Fibroblast of pulmonary artery (primary cell): ENCODE results near the gene ZBTB38.

Source experiments
- DNase-seq: peaks from one replicate; pipeline ENCODE4 v3.0.0-alpha.2; 2010; ENCODE audit warnings: low read depth
- H3K4me3 ChIP-seq: replicated peaks from 2 replicates; pipeline ENCODE4 v1.5.1; 2011; ENCODE audit warnings: low read depth, mild to moderate bottlenecking, control low read depth, low read length, moderate library complexity
- TF ChIP-seq, protein P1 (sequence below): IDR thresholded peaks from 2 replicates; pipeline ENCODE4 v1.5.1; 2011; ENCODE audit warnings: mild to moderate bottlenecking, control low read depth, low read length, inconsistent platforms; ENCODE audit errors: missing control alignments

Gene ZBTB38

DNA sequence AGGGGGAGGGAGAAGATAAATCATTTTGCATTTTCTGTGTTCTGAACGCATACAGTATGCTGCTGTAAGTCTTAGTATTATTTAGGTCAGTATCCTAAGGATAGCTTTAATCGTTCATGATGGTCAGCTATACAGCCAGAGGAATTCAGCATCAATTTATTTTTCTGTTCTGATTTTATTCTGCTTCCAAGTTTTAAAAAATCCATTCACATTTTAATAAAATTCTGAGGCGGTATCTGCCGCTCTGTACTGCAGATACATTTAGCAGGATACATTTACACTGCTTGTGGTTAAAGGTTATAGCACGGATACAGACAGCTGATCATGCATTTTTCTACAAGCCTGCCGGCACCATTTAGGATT lies 17.8 kb downstream of the ZBTB38 start:
- no peak for DNase-seq
- TF ChIP-seq, protein P1, sequence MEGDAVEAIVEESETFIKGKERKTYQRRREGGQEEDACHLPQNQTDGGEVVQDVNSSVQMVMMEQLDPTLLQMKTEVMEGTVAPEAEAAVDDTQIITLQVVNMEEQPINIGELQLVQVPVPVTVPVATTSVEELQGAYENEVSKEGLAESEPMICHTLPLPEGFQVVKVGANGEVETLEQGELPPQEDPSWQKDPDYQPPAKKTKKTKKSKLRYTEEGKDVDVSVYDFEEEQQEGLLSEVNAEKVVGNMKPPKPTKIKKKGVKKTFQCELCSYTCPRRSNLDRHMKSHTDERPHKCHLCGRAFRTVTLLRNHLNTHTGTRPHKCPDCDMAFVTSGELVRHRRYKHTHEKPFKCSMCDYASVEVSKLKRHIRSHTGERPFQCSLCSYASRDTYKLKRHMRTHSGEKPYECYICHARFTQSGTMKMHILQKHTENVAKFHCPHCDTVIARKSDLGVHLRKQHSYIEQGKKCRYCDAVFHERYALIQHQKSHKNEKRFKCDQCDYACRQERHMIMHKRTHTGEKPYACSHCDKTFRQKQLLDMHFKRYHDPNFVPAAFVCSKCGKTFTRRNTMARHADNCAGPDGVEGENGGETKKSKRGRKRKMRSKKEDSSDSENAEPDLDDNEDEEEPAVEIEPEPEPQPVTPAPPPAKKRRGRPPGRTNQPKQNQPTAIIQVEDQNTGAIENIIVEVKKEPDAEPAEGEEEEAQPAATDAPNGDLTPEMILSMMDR: no peak
- H3K4me3 ChIP-seq: peak overlapping the region; percentile 66

DNA sequence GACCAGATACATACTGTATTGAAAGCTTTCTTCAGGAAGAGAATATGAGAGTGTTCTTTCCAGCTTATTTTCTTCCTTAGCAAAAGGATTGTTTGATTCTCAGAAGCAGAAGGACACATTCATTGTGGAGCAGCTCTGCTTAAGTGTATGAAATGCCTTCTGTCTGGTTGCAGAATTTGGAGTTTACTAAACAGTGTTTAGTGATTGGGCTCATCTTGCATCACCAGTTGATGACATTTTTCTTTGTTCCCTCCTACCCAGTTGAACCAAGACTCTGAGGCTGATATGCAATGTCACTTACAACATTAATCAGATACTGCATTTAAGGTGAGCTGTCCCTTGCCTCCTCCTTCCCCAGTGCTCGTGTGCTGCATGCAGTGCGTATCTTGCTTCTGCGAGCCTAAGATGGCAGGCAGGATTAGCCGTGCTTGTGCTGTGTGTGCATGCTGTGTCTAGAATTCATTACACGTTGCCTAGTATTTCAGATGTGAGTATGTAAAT lies 18.4 kb downstream of the ZBTB38 start:
- DNase-seq: peak; percentile 81
- H3K4me3 ChIP-seq: peak overlapping the region; percentile 66
- TF ChIP-seq, protein P1: no peak

DNA sequence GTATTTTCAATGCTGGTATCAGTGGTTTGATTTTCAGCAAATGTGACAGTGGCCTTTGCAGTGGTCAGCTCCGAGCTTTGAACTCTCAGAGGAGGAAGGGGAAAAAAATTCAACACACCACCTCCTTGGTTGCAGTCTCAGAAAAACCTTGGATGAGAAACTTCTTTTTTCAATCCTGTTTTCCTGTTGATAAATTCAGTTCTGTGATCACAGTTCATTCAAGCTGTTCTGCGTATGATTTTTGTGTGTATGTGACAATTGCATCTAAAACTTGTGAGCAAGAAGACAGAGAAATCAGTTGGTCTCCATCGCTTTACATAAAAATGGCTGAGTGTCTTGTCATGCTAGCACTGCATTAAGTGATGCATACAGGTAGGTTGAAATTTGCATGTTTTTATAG lies 19.2 kb downstream of the ZBTB38 start:
- DNase-seq: no peak
- H3K4me3 ChIP-seq: peak overlapping the region; percentile 66
- TF ChIP-seq, protein P1: no peak

DNA sequence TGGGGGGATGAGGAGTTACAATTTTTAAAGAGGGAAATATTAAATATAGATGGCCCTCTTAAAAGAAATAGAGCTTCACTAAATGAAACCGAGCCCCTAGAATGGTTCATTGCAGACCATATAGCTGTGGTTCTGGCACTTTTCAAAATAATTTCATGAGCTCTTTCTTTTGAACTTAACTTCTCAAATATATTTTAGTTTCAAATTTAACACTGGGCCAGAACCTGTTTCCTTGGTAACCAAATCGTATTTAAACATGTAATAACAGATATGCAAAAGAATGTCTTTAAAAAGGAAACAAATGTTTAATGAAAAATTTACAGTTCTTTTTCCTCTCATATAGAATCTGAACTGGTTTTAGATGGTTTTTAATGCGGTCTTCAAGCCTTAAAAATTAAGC lies 20.1 kb downstream of the ZBTB38 start:
- TF ChIP-seq, protein P1: no peak
- DNase-seq: no peak
- peak overlapping the region; percentile 66 for H3K4me3 ChIP-seq

DNA sequence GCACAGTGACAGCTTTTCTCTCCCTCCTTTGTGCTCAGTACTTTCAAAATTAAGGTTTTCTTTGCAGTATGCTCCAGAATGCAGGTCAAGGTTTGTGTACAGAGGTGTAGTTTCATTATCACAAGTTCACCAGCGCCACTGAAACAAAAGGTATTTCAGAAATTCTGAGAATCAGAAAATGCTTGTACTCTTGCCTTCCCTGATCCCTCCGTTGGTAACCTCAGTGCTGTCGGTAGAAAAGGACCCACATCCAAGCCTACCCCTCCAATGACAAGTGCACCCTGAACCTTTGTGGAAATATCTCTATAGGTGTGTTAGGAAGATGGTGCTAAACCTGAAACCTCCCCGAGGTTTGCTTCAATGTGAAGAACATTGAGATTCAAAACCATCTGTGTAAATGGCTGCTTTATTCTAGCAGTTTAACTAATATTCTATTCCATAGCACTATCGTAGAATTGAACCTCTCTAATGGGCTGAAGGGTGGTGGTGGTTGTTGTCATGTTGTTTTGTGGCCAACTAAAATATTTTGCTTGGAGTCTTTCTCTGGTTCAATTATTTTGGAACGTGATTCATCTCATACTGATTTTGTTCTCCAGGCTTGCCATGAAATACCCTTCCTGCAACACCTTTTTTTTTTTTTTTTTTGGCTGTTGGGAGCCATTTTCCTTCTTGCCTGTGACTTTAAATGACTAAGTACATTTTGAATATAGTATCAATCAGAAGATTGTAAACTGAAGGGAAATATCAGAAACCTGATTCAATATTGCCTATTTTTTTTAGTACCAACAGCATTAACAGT lies 20.7 kb downstream of the ZBTB38 start:
- peak; percentile 57 for DNase-seq
- TF ChIP-seq, protein P1: no peak
- peak overlapping the region; percentile 66 for H3K4me3 ChIP-seq

DNA sequence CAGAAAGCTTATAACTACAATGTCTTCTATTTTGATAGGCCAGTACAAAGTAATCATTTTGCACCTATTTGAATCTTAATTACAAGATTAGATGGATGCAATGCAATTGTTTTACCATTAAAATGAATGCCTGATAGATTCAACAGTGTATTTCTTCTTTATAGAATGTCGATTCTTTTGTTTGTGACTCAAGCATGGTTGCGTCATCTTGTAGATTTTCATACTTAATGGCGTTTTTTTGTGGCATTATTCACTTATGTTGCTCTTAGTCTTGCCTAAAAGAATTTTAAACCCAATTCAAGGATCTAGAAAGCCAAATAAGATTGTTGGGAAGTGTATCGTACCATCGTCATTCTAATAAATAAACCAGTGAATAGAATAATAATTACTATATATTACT lies 21.4 kb downstream of the ZBTB38 start:
- TF ChIP-seq, protein P1: no peak
- DNase-seq: peak; percentile 63
- no peak overlapping the region for H3K4me3 ChIP-seq

DNA sequence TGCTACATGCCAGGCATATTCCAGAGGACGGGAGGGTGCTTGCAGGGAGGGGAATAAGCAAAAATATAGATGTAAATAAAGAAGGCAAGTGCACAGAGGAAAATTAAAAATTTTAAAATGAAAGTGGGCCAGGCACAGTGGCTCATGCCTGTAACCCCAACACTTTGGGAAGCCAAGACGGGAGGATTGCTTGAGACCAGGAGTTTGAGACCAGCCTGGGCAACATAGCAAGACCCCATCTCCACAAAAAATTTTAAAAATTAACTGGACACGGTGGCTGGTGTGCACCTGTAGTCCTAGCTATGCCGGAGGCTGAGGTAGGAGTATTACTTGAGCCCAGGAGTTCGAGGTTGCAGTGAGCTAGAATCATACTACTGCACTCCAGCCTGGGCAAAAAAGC lies 22.4 kb downstream of the ZBTB38 start:
- DNase-seq: no peak
- TF ChIP-seq, protein P1: no peak
- H3K4me3 ChIP-seq: no peak overlapping the region
